HCT116 (cell line): Measurements from ENCODE around the gene MAPK14. TPM values are rescaled to one million over a fixed set of nuclear protein-coding genes. Genes with fewer than 3 reads are reported as not detected.

Experiments used
- ATAC-seq: fragments of 200-7000 bp; cut with Tn5 transposase; 2 replicates; pipeline ENCODE4 v1.9.1; 2020; ENCODE audit warnings: mild to moderate bottlenecking, moderate library complexity
- BruUV-seq: library from RNA; stranded (reverse); fragments of 400-500 nt; replicated peaks from 2 replicates; lab custom pipeline; 2021; lab: Mats Ljungman, UMichigan
- CTCF ChIA-PET: fragments of 300-600 bp; sonication (Branson Sonifier 250); formaldehyde crosslinking; loops from one replicate; lab custom pipeline; 2021; ENCODE audit warnings: antibody characterized with exemption; lab: Charles Lee
- POLR2A ChIA-PET: fragments of 300-600, 350-600 bp; sonication (Branson Sonifier 250); formaldehyde crosslinking; loops from one replicate; lab custom pipeline; 2021; ENCODE audit warnings: antibody characterized with exemption; lab: Charles Lee
- RAD21 ChIA-PET, 2 experiments: fragments of 300-600 bp; sonication (Branson Sonifier 250); formaldehyde crosslinking; loops; one replicate each; lab custom pipeline; 2023; ENCODE audit warnings: low total read pairs in 2 of 2; ENCODE audit not compliant: uncharacterized antibody in 2 of 2, unreplicated experiment in 2 of 2, low non-redundant PET in 1 of 2; lab: Charles Lee
- DNase-seq: peaks from one replicate; pipeline ENCODE4 v3.0.0-alpha.2; 2010; ENCODE audit warnings: low read depth, low spot score
- H2AFZ ChIP-seq: fragments of 200-600 bp; shearing (Covaris generic), sonication (generic); 2 replicates; pipeline ENCODE4 v1.6.1; 2017; ENCODE audit warnings: low read depth, mixed run types, mixed read lengths, antibody characterized with exemption, low read length; ENCODE audit not compliant: poor library complexity, severe bottlenecking
- H3K27ac ChIP-seq: 2 replicates; pipeline ENCODE4 v1.5.1; 2012; ENCODE audit warnings: low read depth, low read length
- H3K27me3 ChIP-seq: fragments of 200-600 bp; sonication (generic); 2 replicates; pipeline ENCODE4 v1.6.1; 2016; ENCODE audit warnings: mixed run types, low read length, mixed read lengths; ENCODE audit not compliant: insufficient read depth
- H3K36me3 ChIP-seq, 2 experiments: fragments of 200-500 bp in 1 of 2; fragments of 200-600 bp in 1 of 2; sonication (Bioruptor generic) in 1 of 2; sonication (generic) in 1 of 2; 2 replicates each; pipeline versions ENCODE4 v1.5.1 to v1.6.1; 2014 to 2016; ENCODE audit warnings: low read length in 2 of 2, inconsistent platforms in 1 of 2, mixed read lengths in 1 of 2, mixed run types in 1 of 2; ENCODE audit not compliant: insufficient read depth in 2 of 2, control insufficient read depth in 1 of 2
- H3K4me1 ChIP-seq, 2 experiments: fragments of 200-600 bp in 1 of 2; sonication (generic) in 1 of 2; 2 replicates each; pipeline versions ENCODE4 v1.5.1 to v1.6.1; 2012 to 2017; ENCODE audit warnings: low read length in 2 of 2, inconsistent platforms in 1 of 2, mild to moderate bottlenecking in 1 of 2, mixed read lengths in 1 of 2, mixed run types in 1 of 2, moderate library complexity in 1 of 2; ENCODE audit not compliant: insufficient read depth in 2 of 2, control insufficient read depth in 1 of 2
- H3K4me2 ChIP-seq: fragments of 200-600 bp; sonication (generic); 2 replicates; pipeline ENCODE4 v1.6.1; 2017; ENCODE audit warnings: mixed run types, low read length, mixed read lengths
- H3K4me3 ChIP-seq, 2 experiments: fragments of 200-600 bp in 1 of 2; sonication (generic) in 1 of 2; replicated peaks in 1 of 2; 2 replicates each; pipeline ENCODE4 v1.5.1; 2011 to 2016; ENCODE audit warnings: low read length in 2 of 2, control low read depth in 1 of 2, low read depth in 1 of 2, mild to moderate bottlenecking in 1 of 2, mixed read lengths in 1 of 2, mixed run types in 1 of 2
- H3K79me2 ChIP-seq: fragments of 200-600 bp; sonication (generic); 2 replicates; pipeline ENCODE4 v1.6.1; 2017; ENCODE audit warnings: mild to moderate bottlenecking, mixed run types, low read length, moderate library complexity, mixed read lengths; ENCODE audit not compliant: insufficient read depth
- H3K9ac ChIP-seq: fragments of 200-600 bp; sonication (generic); 2 replicates; pipeline ENCODE4 v1.6.1; 2016; ENCODE audit warnings: low read length, mixed read lengths
- H3K9me2 ChIP-seq: fragments of 200-600 bp; sonication (generic), shearing (Covaris generic); 2 replicates; pipeline ENCODE4 v1.6.1; 2017; ENCODE audit warnings: mixed run types, mild to moderate bottlenecking, moderate library complexity; ENCODE audit not compliant: insufficient read depth
- H3K9me3 ChIP-seq, 2 experiments: fragments of 200-500 bp in 1 of 2; fragments of 200-600 bp in 1 of 2; sonication (Bioruptor generic) in 1 of 2; sonication (generic) in 1 of 2; 2 replicates each; pipeline ENCODE4 v1.6.1; 2014 to 2017; ENCODE audit warnings: low read length in 2 of 2, mixed read lengths in 2 of 2, inconsistent platforms in 1 of 2, low read depth in 1 of 2, mild to moderate bottlenecking in 1 of 2, mixed run types in 1 of 2, moderate library complexity in 1 of 2; ENCODE audit not compliant: control insufficient read depth in 1 of 2, insufficient read depth in 1 of 2
- H4K20me1 ChIP-seq: fragments of 200-600 bp; sonication (generic), shearing (Covaris generic); 2 replicates; pipeline ENCODE4 v1.6.1; 2017; ENCODE audit warnings: mixed run types, mild to moderate bottlenecking, moderate library complexity; ENCODE audit not compliant: insufficient read depth
- ATF3 ChIP-seq: IDR thresholded peaks from 2 replicates; pipeline ENCODE4 v1.6.1; 2012
- CBX3 ChIP-seq: IDR thresholded peaks from 2 replicates; pipeline ENCODE4 v1.6.1; 2012; ENCODE audit warnings: low read depth
- CEBPB ChIP-seq: IDR thresholded peaks from 2 replicates; pipeline ENCODE4 v1.6.1; 2012; ENCODE audit warnings: low read depth
- CTCF ChIP-seq, 3 experiments: fragments of 200-600 bp in 1 of 3; sonication (generic) in 1 of 3; IDR thresholded peaks in 2 of 3; conservative IDR thresholded peaks in 1 of 3; 2 replicates each; pipeline ENCODE4 v1.5.1; 2012 to 2017; ENCODE audit warnings: low read depth in 2 of 3, low read length in 2 of 3, antibody characterized with exemption in 1 of 3, borderline replicate concordance in 1 of 3, control low read depth in 1 of 3, mild to moderate bottlenecking in 1 of 3, mixed read lengths in 1 of 3, mixed run types in 1 of 3, moderate library complexity in 1 of 3; ENCODE audit not compliant: insufficient read depth in 1 of 3
- ELF1 ChIP-seq: IDR thresholded peaks from 2 replicates; pipeline ENCODE4 v1.6.1; 2012; ENCODE audit warnings: low read depth, borderline replicate concordance
- EZH2 ChIP-seq: fragments of 200-600 bp; sonication (generic); IDR thresholded peaks from 2 replicates; pipeline ENCODE4 v1.6.1; 2017; ENCODE audit warnings: antibody characterized with exemption, mixed run types
- EZH2phosphoT487 ChIP-seq: fragments of 200-600 bp; IDR thresholded peaks from 2 replicates; pipeline ENCODE4 v1.6.1; 2018; ENCODE audit warnings: antibody characterized with exemption, borderline replicate concordance
- FOSL1 ChIP-seq: IDR thresholded peaks from 2 replicates; pipeline ENCODE4 v1.6.1; 2012; ENCODE audit warnings: low read depth
- JUND ChIP-seq: IDR thresholded peaks from 2 replicates; pipeline ENCODE4 v1.6.1; 2012
- MAX ChIP-seq: IDR thresholded peaks from 2 replicates; pipeline ENCODE4 v1.6.1; 2012
- POLR2A ChIP-seq: IDR thresholded peaks from 2 replicates; pipeline ENCODE4 v1.7.0; 2011; ENCODE audit warnings: borderline replicate concordance; ENCODE audit not compliant: insufficient read depth, insufficient read length; ENCODE audit errors: extremely low read depth
- RAD21 ChIP-seq: IDR thresholded peaks from 2 replicates; pipeline ENCODE4 v1.6.1; 2012; ENCODE audit warnings: low read depth, mild to moderate bottlenecking
- REST ChIP-seq: IDR thresholded peaks from 2 replicates; pipeline ENCODE4 v1.6.1; 2012; ENCODE audit warnings: low read depth
- SIN3A ChIP-seq: IDR thresholded peaks from 2 replicates; pipeline ENCODE4 v1.6.1; 2012; ENCODE audit warnings: low read depth
- SRF ChIP-seq: IDR thresholded peaks from 2 replicates; pipeline ENCODE4 v1.6.1; 2012; ENCODE audit warnings: low read depth
- YY1 ChIP-seq: IDR thresholded peaks from 2 replicates; pipeline ENCODE4 v1.6.1; 2011; ENCODE audit warnings: low read length, low read depth, moderate library complexity, mild to moderate bottlenecking; ENCODE audit not compliant: insufficient replicate concordance; ENCODE audit errors: extremely low read depth
- ZBTB33 ChIP-seq: IDR thresholded peaks from 2 replicates; pipeline ENCODE4 v1.6.1; 2011; ENCODE audit warnings: mild to moderate bottlenecking, low read length, moderate library complexity; ENCODE audit not compliant: insufficient replicate concordance; ENCODE audit errors: extremely low read depth
- ZNF274 ChIP-seq: fragments of 200-500 bp; sonication (Bioruptor generic); IDR thresholded peaks from 2 replicates; pipeline ENCODE4 v1.6.1; 2014; ENCODE audit warnings: mild to moderate bottlenecking, low read depth, low read length, inconsistent platforms
- intact Hi-C: fragments of 100-400 bp; cut with micrococcal nuclease; formaldehyde crosslinking; loops from 2 replicates; pipeline ENCODE4 v1.10.0; 2022
- total RNA-seq: library from RNA; stranded (reverse); gene quantifications from one replicate; pipeline ENCODE4 v1.2.1, GENCODE V29; 2021; ENCODE audit not compliant: unreplicated experiment

Gene MAPK14
- total RNA-seq, 1 experiment from 2014 or later = 34.2 TPM

GRCh38 chr6:36121787-36122494 lies 94.3 kb downstream of the MAPK14 start:
- ChIA-PET POLR2A (interaction anchor here (0.6 to 0.9 kb wide), 2 partner anchors 8 to 137 kb away, joined by 3 to 7 read pairs; partner anchors contain the start of gene MAPK13), RAD21 (no interaction called here), CTCF (interaction anchor here (1.0 to 1.1 kb wide), 2 partner anchors 8 to 10 kb away, joined by 3 read pairs; partner anchors contain the start of gene MAPK13)
- intact Hi-C loops = no loop called here
- Histone ChIP-seq H3K27ac (no peak overlapping the region), H3K9ac (no peak overlapping the region), H3K9me2 (no peaks in the 10 kb centered on the region), H3K9me3 (no peaks in the 10 kb centered on the region), H3K79me2 (no peaks in the 10 kb centered on the region), H2AFZ (no peak overlapping the region), H3K36me3 (no peaks in the 10 kb centered on the region), H3K4me1 (peaks cover 9 to 27% of the 10 kb centered on the region in 2 experiments; a peak in 3 of 4 replicates), H4K20me1 (no peaks in the 10 kb centered on the region), H3K27me3 (no peaks in the 10 kb centered on the region), H3K4me2 (no peak overlapping the region), H3K4me3 (no peak overlapping the region)
- BruUV-seq = no TSS peak
- TF ChIP-seq YY1 (no peak), CEBPB (no peak), ATF3 (no peak), ZNF274 (no peak), ZBTB33 (no peak), CBX3 (no peak), SRF (no peak), EZH2 (no peak), MAX (no peak), RAD21 (no peak), FOSL1 (no peak), POLR2A (no peak), REST (no peak), SIN3A (no peak), JUND (no peak), EZH2phosphoT487 (no peak), CTCF (IDR thresholded peaks at IDR 0.05 in 2 of 3, conservative IDR thresholded peaks at IDR 0.05 in 1 of 3; ENCODE audit: borderline replicate concordance in 1 of 3, insufficient read depth in 1 of 3, low read depth in 2 of 3, low read length in 2 of 3) (no peak), ELF1 (no peak)
- ATAC-seq (no peak), DNase-seq (no peak)
